Sigmoid colon (tissue), 4 donors: Measurements from ENCODE around the gene S100A13.

Experiments used
- CTCF ChIP-seq, 4 experiments: fragments of 450-650 bp in 3 of 4; fragments of 200-600 bp in 1 of 4; IDR thresholded peaks; one replicate each; pipeline ENCODE4 v1.5.1; 2016 to 2019; ENCODE audit warnings: antibody characterized with exemption in 4 of 4, mild to moderate bottlenecking in 3 of 4, moderate library complexity in 2 of 4
- POLR2AphosphoS5 ChIP-seq, 4 donors: sonication (generic); formaldehyde crosslinking; IDR thresholded peaks; one replicate each; pipeline ENCODE4 v1.6.1; 2017; ENCODE audit warnings: antibody characterized with exemption in 4 of 4

- TF ChIP-seq CTCF (IDR thresholded peaks at IDR 0.05), result no peak
- TF ChIP-seq POLR2AphosphoS5 (IDR thresholded peaks at IDR 0.05), result no peak
Measured at GRCh38 chr1:153629971-153630370, 2.7 kb upstream of the S100A13 start.
